Liver (tissue), 9 donors: ENCODE results near the gene STRA6. TPM values are rescaled to one million over a fixed set of nuclear protein-coding genes. Genes with fewer than 3 reads are reported as not detected.

Experiments
- DNase-seq: peaks from one replicate; pipeline ENCODE4 v3.0.0-alpha.2; 2017; ENCODE audit warnings: low spot score
- H3K27ac ChIP-seq, 2 donors: one replicate each; pipeline ENCODE4 v1.7.0; 2013; ENCODE audit warnings: inconsistent platforms in 2 of 2, low read length in 2 of 2, control low read depth in 1 of 2, low read depth in 1 of 2, mild to moderate bottlenecking in 1 of 2
- H3K27me3 ChIP-seq, 4 donors: one replicate each; pipeline versions ENCODE4 v1.6.1 to v1.7.0; 2013; ENCODE audit warnings: low read length in 3 of 4, inconsistent platforms in 1 of 4, mild to moderate bottlenecking in 1 of 4, moderate library complexity in 1 of 4; ENCODE audit not compliant: control insufficient read depth in 4 of 4, insufficient read depth in 4 of 4
- H3K36me3 ChIP-seq, 4 donors: one replicate each; pipeline versions ENCODE4 v1.6.1 to v1.7.0; 2013; ENCODE audit warnings: low read length in 3 of 4, mild to moderate bottlenecking in 3 of 4, low read depth in 1 of 4, moderate library complexity in 1 of 4; ENCODE audit not compliant: control insufficient read depth in 4 of 4, insufficient read depth in 3 of 4
- H3K4me1 ChIP-seq, 4 donors: one replicate each; pipeline versions ENCODE4 v1.6.1 to v1.7.0; 2013; ENCODE audit warnings: low read length in 3 of 4, mild to moderate bottlenecking in 3 of 4, moderate library complexity in 1 of 4; ENCODE audit not compliant: control insufficient read depth in 4 of 4, insufficient read depth in 4 of 4
- H3K4me3 ChIP-seq, 3 donors: one replicate each; pipeline versions ENCODE4 v1.6.1 to v1.7.0; 2013; ENCODE audit warnings: low read length in 3 of 3, control low read depth in 1 of 3, low read depth in 1 of 3, mild to moderate bottlenecking in 1 of 3
- H3K9ac ChIP-seq, 2 donors: one replicate each; pipeline ENCODE4 v1.7.0; 2013; ENCODE audit warnings: low read length in 2 of 2, mild to moderate bottlenecking in 2 of 2, moderate library complexity in 2 of 2, control low read depth in 1 of 2, low read depth in 1 of 2
- H3K9me3 ChIP-seq, 4 donors: one replicate each; pipeline versions ENCODE4 v1.6.1 to v1.7.0; 2013; ENCODE audit warnings: low read length in 3 of 4; ENCODE audit not compliant: control insufficient read depth in 4 of 4
- ATF3 ChIP-seq: IDR thresholded peaks from 2 replicates; pipeline ENCODE4 v1.6.1; 2016; ENCODE audit warnings: antibody characterized with exemption
- EGR1 ChIP-seq, 2 donors: IDR thresholded peaks; 2 replicates each; pipeline ENCODE4 v1.6.1; 2016 to 2018; ENCODE audit warnings: antibody characterized with exemption in 2 of 2, low read depth in 2 of 2
- FOXA1 ChIP-seq: IDR thresholded peaks from 2 replicates; pipeline ENCODE4 v1.6.1; 2016; ENCODE audit warnings: antibody characterized with exemption
- FOXA2 ChIP-seq: IDR thresholded peaks from 2 replicates; pipeline ENCODE4 v1.6.1; 2016; ENCODE audit warnings: antibody characterized with exemption
- GABPA ChIP-seq, 2 donors: IDR thresholded peaks in 1 of 2; conservative IDR thresholded peaks in 1 of 2; 2 replicates each; pipeline ENCODE4 v1.6.1; 2016; ENCODE audit warnings: antibody characterized with exemption in 2 of 2, mild to moderate bottlenecking in 1 of 2, moderate library complexity in 1 of 2
- HNF4A ChIP-seq, 2 donors: conservative IDR thresholded peaks; 2 replicates each; pipeline ENCODE4 v1.6.1; 2016; ENCODE audit warnings: antibody characterized with exemption in 2 of 2, mild to moderate bottlenecking in 2 of 2
- HNF4G ChIP-seq: IDR thresholded peaks from 2 replicates; pipeline ENCODE4 v1.6.1; 2016; ENCODE audit warnings: antibody characterized with exemption
- NR2F2 ChIP-seq: IDR thresholded peaks from 2 replicates; pipeline ENCODE4 v1.6.1; 2016; ENCODE audit warnings: antibody characterized with exemption
- RAD21 ChIP-seq, 2 donors: IDR thresholded peaks; 2 replicates each; pipeline ENCODE4 v1.6.1; 2016; ENCODE audit warnings: antibody characterized with exemption in 2 of 2, mild to moderate bottlenecking in 2 of 2
- REST ChIP-seq: IDR thresholded peaks from 2 replicates; pipeline ENCODE4 v1.6.1; 2016; ENCODE audit warnings: antibody characterized with exemption, mild to moderate bottlenecking
- RXRA ChIP-seq, 2 donors: IDR thresholded peaks; 2 replicates each; pipeline ENCODE4 v1.6.1; 2017 to 2018; ENCODE audit warnings: antibody characterized with exemption in 2 of 2, mild to moderate bottlenecking in 1 of 2
- SP1 ChIP-seq: IDR thresholded peaks from 2 replicates; pipeline ENCODE4 v1.6.1; 2018; ENCODE audit warnings: antibody characterized with exemption, mild to moderate bottlenecking
- TAF1 ChIP-seq: conservative IDR thresholded peaks from 2 replicates; pipeline ENCODE4 v1.6.1; 2016; ENCODE audit warnings: antibody characterized with exemption, mild to moderate bottlenecking
- YY1 ChIP-seq: IDR thresholded peaks from 2 replicates; pipeline ENCODE4 v1.6.1; 2016; ENCODE audit warnings: antibody characterized with exemption, mild to moderate bottlenecking
- ZBTB33 ChIP-seq: IDR thresholded peaks from 2 replicates; pipeline ENCODE4 v1.6.1; 2016; ENCODE audit warnings: antibody characterized with exemption
- WGBS: extraction: QIAGEN DNeasy Blood & Tissue Kit; methylation state at CpG from one replicate; pipeline ENCODE4 v1.1.7; 2013; 5-methylcytosine and 5-hydroxymethylcytosine counted together
- polyA plus RNA-seq, 2 donors: library from polyadenylated mRNA; stranded (reverse) in 1 of 2; unstranded in 1 of 2; fragments of 200-250 nt in 1 of 2; fragments of >200 nt in 1 of 2; fragmentation: Nextera tagmentation in 1 of 2; extraction: Ambion mirVana in 1 of 2; gene quantifications; one replicate each; pipeline versions ENCODE4 v1.2.1 to v1.2.3, GENCODE V29; 2013 to 2015
- total RNA-seq, 2 donors: library from RNA; depleted of rRNA; stranded (reverse); fragments of >200 nt; gene quantifications; one replicate each; pipeline ENCODE4 v1.2.3, GENCODE V29; 2014
- TF ChIP-seq, protein P1 (sequence below): IDR thresholded peaks from 2 replicates; pipeline ENCODE4 v1.6.1; 2016; ENCODE audit warnings: antibody characterized with exemption
- donor health status: healthy.
- donor health status: healthy.
- donor health status: healthy.
- donor health status: healthy.
- donor health status: healthy.

The STRA6 gene
- total and polyA plus RNA-seq, 4 donors: 3.1 TPM; not detected in 3

- H3K4me1 ChIP-seq: peaks cover 0 to 8% (median 5%) of the 10 kb centered on the region in 4 donors
- WGBS: 70% methylated on average over 6 of the region's 6 CpGs
- DNase-seq: no peak
Measured at GRCh38 chr15:74239051-74239705, 36.6 kb upstream of the STRA6 start.

More at GRCh38 chr15:74239051-74239705, 36.6 kb upstream of the STRA6 start:
- Histone ChIP-seq H3K27ac (no peak overlapping the region), H3K27me3 (no peaks in the 10 kb centered on the region), H3K9ac (no peak overlapping the region), H3K9me3 (no peaks in the 10 kb centered on the region), H3K4me3 (no peak overlapping the region), H3K36me3 (no peaks in the 10 kb centered on the region)
- TF ChIP-seq EGR1 (IDR thresholded peaks at IDR 0.05; ENCODE audit: low read depth in 2 of 2) (no peak), FOXA1 (no peak), ZBTB33 (no peak), REST (no peak), YY1 (no peak), NR2F2 (no peak), GABPA (IDR thresholded peaks at IDR 0.05 in 1 of 2, conservative IDR thresholded peaks at IDR 0.05 in 1 of 2) (no peak), SP1 (no peak), TAF1 (no peak), HNF4A (conservative IDR thresholded peaks at IDR 0.05) (no peak), ATF3 (no peak), RAD21 (IDR thresholded peaks at IDR 0.05) (no peak), HNF4G (no peak), RXRA (IDR thresholded peaks at IDR 0.05) (no peak), FOXA2 (no peak)
- TF ChIP-seq, protein P1, sequence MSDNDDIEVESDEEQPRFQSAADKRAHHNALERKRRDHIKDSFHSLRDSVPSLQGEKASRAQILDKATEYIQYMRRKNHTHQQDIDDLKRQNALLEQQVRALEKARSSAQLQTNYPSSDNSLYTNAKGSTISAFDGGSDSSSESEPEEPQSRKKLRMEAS: no peak
